Measurements from ENCODE around the gene MLLT6.

DNA sequence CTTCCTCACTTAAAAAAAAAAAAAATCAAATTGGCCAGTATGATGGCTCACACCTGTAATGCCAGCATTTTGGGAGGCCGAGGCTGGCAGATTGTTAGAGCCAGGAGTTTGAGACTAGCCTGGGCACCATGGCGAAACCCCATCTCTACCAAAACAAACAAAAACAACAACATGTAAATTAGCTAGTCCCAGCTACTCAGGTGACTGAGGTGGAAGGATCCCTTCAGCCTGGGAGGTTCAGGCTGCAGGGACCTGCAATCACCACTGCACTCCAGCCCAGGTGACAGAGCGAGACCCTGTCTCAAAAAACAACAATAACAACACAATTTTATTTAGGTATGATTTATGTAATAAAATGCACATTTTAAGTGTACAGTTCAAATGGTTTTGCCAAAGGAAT is 24.0 kb upstream of the MLLT6 start:
- TF ChIP-seq, protein P1, sequence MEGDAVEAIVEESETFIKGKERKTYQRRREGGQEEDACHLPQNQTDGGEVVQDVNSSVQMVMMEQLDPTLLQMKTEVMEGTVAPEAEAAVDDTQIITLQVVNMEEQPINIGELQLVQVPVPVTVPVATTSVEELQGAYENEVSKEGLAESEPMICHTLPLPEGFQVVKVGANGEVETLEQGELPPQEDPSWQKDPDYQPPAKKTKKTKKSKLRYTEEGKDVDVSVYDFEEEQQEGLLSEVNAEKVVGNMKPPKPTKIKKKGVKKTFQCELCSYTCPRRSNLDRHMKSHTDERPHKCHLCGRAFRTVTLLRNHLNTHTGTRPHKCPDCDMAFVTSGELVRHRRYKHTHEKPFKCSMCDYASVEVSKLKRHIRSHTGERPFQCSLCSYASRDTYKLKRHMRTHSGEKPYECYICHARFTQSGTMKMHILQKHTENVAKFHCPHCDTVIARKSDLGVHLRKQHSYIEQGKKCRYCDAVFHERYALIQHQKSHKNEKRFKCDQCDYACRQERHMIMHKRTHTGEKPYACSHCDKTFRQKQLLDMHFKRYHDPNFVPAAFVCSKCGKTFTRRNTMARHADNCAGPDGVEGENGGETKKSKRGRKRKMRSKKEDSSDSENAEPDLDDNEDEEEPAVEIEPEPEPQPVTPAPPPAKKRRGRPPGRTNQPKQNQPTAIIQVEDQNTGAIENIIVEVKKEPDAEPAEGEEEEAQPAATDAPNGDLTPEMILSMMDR (conservative IDR thresholded peaks at IDR 0.05 in 1 of 2, IDR thresholded peaks at IDR 0.05 in 1 of 2; ENCODE audit: extremely low read depth in 1 of 2, insufficient read depth in 1 of 2, low read depth in 1 of 2, low read length in 2 of 2), result no peak
- TF ChIP-seq EZH2 (IDR thresholded peaks at IDR 0.05; ENCODE audit: borderline replicate concordance, low read length), result no peak
